Measurements from ENCODE around the gene RPN2.
"Not testable (repeated sequence)": the region's sequence is repeated elsewhere in the genome, so short reads cannot be mapped to it uniquely, and the experiment has no call there.

GRCh38 chr20:37150864-37151263 lies 28.3 kb upstream of the RPN2 start:
- TF ChIP-seq, protein P1, sequence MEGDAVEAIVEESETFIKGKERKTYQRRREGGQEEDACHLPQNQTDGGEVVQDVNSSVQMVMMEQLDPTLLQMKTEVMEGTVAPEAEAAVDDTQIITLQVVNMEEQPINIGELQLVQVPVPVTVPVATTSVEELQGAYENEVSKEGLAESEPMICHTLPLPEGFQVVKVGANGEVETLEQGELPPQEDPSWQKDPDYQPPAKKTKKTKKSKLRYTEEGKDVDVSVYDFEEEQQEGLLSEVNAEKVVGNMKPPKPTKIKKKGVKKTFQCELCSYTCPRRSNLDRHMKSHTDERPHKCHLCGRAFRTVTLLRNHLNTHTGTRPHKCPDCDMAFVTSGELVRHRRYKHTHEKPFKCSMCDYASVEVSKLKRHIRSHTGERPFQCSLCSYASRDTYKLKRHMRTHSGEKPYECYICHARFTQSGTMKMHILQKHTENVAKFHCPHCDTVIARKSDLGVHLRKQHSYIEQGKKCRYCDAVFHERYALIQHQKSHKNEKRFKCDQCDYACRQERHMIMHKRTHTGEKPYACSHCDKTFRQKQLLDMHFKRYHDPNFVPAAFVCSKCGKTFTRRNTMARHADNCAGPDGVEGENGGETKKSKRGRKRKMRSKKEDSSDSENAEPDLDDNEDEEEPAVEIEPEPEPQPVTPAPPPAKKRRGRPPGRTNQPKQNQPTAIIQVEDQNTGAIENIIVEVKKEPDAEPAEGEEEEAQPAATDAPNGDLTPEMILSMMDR (IDR thresholded peaks at IDR 0.05) = not testable (repeated sequence)
- TF ChIP-seq EZH2 (IDR thresholded peaks at IDR 0.05; ENCODE audit: borderline replicate concordance, insufficient read depth, low read depth, low read length, poor library complexity, severe bottlenecking) = not testable (repeated sequence)

Measured in B cell (primary cell).